BLaER1 treated with 17β-estradiol and CSF1 and Interleukin-3, amounts not matched to agents 10 nM and 100 nM (cell line): ENCODE data around the gene KCNAB1.

Experiments
- H3K27ac ChIP-seq, 11 experiments: shearing (Covaris generic); formaldehyde crosslinking; 2 replicates each; pipeline ENCODE4 v1.8.1; 2022
- H3K27me3 ChIP-seq, 11 experiments: shearing (Covaris generic); formaldehyde crosslinking; 2 replicates each; pipeline ENCODE4 v1.8.1; 2022
- H3K36me3 ChIP-seq, 11 experiments: shearing (Covaris generic); formaldehyde crosslinking; 2 replicates each; pipeline ENCODE4 v1.8.1; 2022
- H3K4me1 ChIP-seq, 10 experiments: shearing (Covaris generic); formaldehyde crosslinking; 2 replicates each; pipeline ENCODE4 v1.8.1; 2022
- H3K4me2 ChIP-seq, 11 experiments: shearing (Covaris generic); formaldehyde crosslinking; 2 replicates each; pipeline ENCODE4 v1.8.1; 2022
- H3K4me3 ChIP-seq, 10 experiments: shearing (Covaris generic); formaldehyde crosslinking; 2 replicates each; pipeline ENCODE4 v1.8.1; 2022
- H3K9ac ChIP-seq, 11 experiments: shearing (Covaris generic); formaldehyde crosslinking; 2 replicates each; pipeline ENCODE4 v1.8.1; 2022
- H3K9me3 ChIP-seq, 11 experiments: shearing (Covaris generic); formaldehyde crosslinking; replicated peaks in 1 of 11; 2 replicates each; pipeline ENCODE4 v1.8.1; 2022
- H4K20me1 ChIP-seq, 11 experiments: shearing (Covaris generic); formaldehyde crosslinking; 2 replicates each; pipeline ENCODE4 v1.8.1; 2022
- Cebpa-rat ChIP-seq, 11 experiments: shearing (Covaris generic); IDR thresholded peaks; 2 replicates each; pipeline ENCODE4 v1.8.1; 2022

KCNAB1 gene

GRCh38 chr3:156404217-156404616 lies 283.8 kb downstream of the KCNAB1 start:
- no peaks in the 10 kb centered on the region for H4K20me1 ChIP-seq
- TF ChIP-seq Cebpa-rat (IDR thresholded peaks at IDR 0.05), result no peak
- H3K36me3 ChIP-seq, result no peaks in the 10 kb centered on the region
- H3K27me3 ChIP-seq, result no peaks in the 10 kb centered on the region
- H3K9me3 ChIP-seq, result no peaks in the 10 kb centered on the region
- no peak overlapping the region for H3K4me3 ChIP-seq
- H3K27ac ChIP-seq, result no peak overlapping the region
- no peak overlapping the region for H3K4me2 ChIP-seq
- no peaks in the 10 kb centered on the region for H3K4me1 ChIP-seq
- no peak overlapping the region for H3K9ac ChIP-seq

DNA sequence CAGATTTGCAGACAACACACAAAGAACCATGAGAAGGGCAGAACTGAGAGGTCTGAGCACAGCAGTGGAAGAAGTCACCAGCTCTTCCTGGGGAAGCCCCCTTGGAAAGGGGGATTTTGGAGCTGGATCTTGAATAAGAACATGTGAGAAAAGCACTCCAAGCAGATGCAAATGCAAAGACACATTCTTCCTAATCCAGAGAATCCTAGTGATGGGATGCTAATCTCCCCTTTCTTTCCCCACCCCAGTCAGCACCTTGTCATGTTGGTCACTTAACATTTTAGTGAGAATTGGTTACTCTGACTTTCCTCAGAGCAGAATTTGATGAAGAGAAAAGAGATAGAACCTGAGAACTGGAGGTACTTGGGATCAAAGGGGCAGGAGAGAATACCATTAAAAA lies 286.0 kb downstream of the KCNAB1 start:
- Histone ChIP-seq H4K20me1 (no peaks in the 10 kb centered on the region), H3K36me3 (no peaks in the 10 kb centered on the region), H3K9ac (no peak overlapping the region), H3K27me3 (no peaks in the 10 kb centered on the region), H3K4me1 (no peaks in the 10 kb centered on the region), H3K27ac (no peak overlapping the region), H3K4me3 (no peak overlapping the region), H3K9me3 (no peaks in the 10 kb centered on the region), H3K4me2 (no peak overlapping the region)
- TF ChIP-seq Cebpa-rat (IDR thresholded peaks at IDR 0.05), result no peak

GRCh38 chr3:156407617-156408225 lies 287.3 kb downstream of the KCNAB1 start:
- no peaks in the 10 kb centered on the region for H3K36me3 ChIP-seq
- no peaks in the 10 kb centered on the region for H3K9me3 ChIP-seq
- H4K20me1 ChIP-seq, result no peaks in the 10 kb centered on the region
- H3K9ac ChIP-seq, result no peak overlapping the region
- no peak overlapping the region for H3K4me3 ChIP-seq
- no peak overlapping the region for H3K4me2 ChIP-seq
- H3K27me3 ChIP-seq, result no peaks in the 10 kb centered on the region
- no peaks in the 10 kb centered on the region for H3K4me1 ChIP-seq
- no peak for TF ChIP-seq Cebpa-rat (IDR thresholded peaks at IDR 0.05)
- H3K27ac ChIP-seq, result no peak overlapping the region

- no peaks in the 10 kb centered on the region for H3K36me3 ChIP-seq
- no peak overlapping the region for H3K27ac ChIP-seq
- no peaks in the 10 kb centered on the region for H4K20me1 ChIP-seq
- H3K9me3 ChIP-seq, result no peaks in the 10 kb centered on the region
- H3K4me1 ChIP-seq, result no peaks in the 10 kb centered on the region
- no peaks in the 10 kb centered on the region for H3K27me3 ChIP-seq
- no peak overlapping the region for H3K4me3 ChIP-seq
- no peak for TF ChIP-seq Cebpa-rat (IDR thresholded peaks at IDR 0.05)
- no peak overlapping the region for H3K4me2 ChIP-seq
- no peak overlapping the region for H3K9ac ChIP-seq
Measured at GRCh38 chr3:156409694-156410093, 289.3 kb downstream of the KCNAB1 start.

GRCh38 chr3:156412600-156412999 lies 292.2 kb downstream of the KCNAB1 start:
- Histone ChIP-seq H3K4me3 (no peak overlapping the region), H4K20me1 (no peaks in the 10 kb centered on the region), H3K27me3 (no peaks in the 10 kb centered on the region), H3K9ac (no peak overlapping the region), H3K4me2 (no peak overlapping the region), H3K4me1 (no peaks in the 10 kb centered on the region), H3K27ac (no peak overlapping the region), H3K36me3 (no peaks in the 10 kb centered on the region), H3K9me3 (no peaks in the 10 kb centered on the region)
- no peak for TF ChIP-seq Cebpa-rat (IDR thresholded peaks at IDR 0.05)

DNA sequence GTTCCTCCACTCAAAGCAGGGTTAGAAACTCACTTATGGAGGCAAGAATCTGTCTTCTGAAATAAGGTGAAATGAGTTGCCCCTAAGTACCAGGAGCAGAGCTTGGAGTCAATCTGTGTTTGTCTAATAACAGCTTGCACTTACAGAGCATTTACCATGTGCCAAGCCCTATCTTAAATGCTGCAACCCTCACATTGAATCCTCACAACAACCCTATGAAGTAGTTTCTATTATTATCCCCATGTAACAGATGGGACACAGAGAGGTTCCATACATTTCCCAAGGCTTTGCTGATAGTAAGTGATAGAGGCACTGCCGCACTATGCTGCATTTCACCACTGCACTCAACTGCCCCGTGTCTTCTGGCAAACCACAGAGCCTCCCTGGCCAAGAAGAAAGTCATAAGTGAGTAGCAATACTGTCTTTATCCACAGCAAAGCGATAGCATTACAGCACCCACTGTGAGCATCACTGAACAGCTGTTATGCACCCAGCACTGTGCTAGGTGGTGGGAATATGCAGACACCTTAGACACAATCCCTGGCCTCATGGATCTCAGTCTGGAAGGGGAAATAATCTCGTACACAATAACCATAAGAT lies 293.0 kb downstream of the KCNAB1 start:
- no peaks in the 10 kb centered on the region for H4K20me1 ChIP-seq
- H3K4me3 ChIP-seq, result no peak overlapping the region
- H3K4me2 ChIP-seq, result no peak overlapping the region
- H3K27me3 ChIP-seq, result no peaks in the 10 kb centered on the region
- H3K9me3 ChIP-seq, result no peaks in the 10 kb centered on the region
- H3K4me1 ChIP-seq, result no peaks in the 10 kb centered on the region
- no peak overlapping the region for H3K27ac ChIP-seq
- no peak for TF ChIP-seq Cebpa-rat (IDR thresholded peaks at IDR 0.05)
- no peaks in the 10 kb centered on the region for H3K36me3 ChIP-seq
- H3K9ac ChIP-seq, result no peak overlapping the region

GRCh38 chr3:156416846-156417558 lies 296.6 kb downstream of the KCNAB1 start:
- no peaks in the 10 kb centered on the region for H4K20me1 ChIP-seq
- H3K36me3 ChIP-seq, result no peaks in the 10 kb centered on the region
- H3K9me3 ChIP-seq, result no peaks in the 10 kb centered on the region
- TF ChIP-seq Cebpa-rat (IDR thresholded peaks at IDR 0.05), result no peak
- H3K4me2 ChIP-seq, result no peak overlapping the region
- H3K9ac ChIP-seq, result no peak overlapping the region
- no peaks in the 10 kb centered on the region for H3K4me1 ChIP-seq
- no peaks in the 10 kb centered on the region for H3K27me3 ChIP-seq
- H3K27ac ChIP-seq, result no peak overlapping the region
- H3K4me3 ChIP-seq, result no peak overlapping the region

- Histone ChIP-seq H3K36me3 (no peaks in the 10 kb centered on the region), H3K9me3 (no peaks in the 10 kb centered on the region), H3K27me3 (no peaks in the 10 kb centered on the region), H3K9ac (no peak overlapping the region), H3K4me1 (no peaks in the 10 kb centered on the region), H4K20me1 (no peaks in the 10 kb centered on the region), H3K4me2 (no peak overlapping the region), H3K4me3 (no peak overlapping the region), H3K27ac (no peak overlapping the region)
- no peak for TF ChIP-seq Cebpa-rat (IDR thresholded peaks at IDR 0.05)
Measured at GRCh38 chr3:156417559-156418132, 297.3 kb downstream of the KCNAB1 start.

- Histone ChIP-seq H3K9ac (no peak overlapping the region), H3K4me1 (no peaks in the 10 kb centered on the region), H4K20me1 (no peaks in the 10 kb centered on the region), H3K4me2 (no peak overlapping the region), H3K36me3 (no peaks in the 10 kb centered on the region), H3K9me3 (no peaks in the 10 kb centered on the region), H3K27me3 (no peaks in the 10 kb centered on the region), H3K4me3 (no peak overlapping the region), H3K27ac (no peak overlapping the region)
- no peak for TF ChIP-seq Cebpa-rat (IDR thresholded peaks at IDR 0.05)
Measured at GRCh38 chr3:156418428-156418827, 298.1 kb downstream of the KCNAB1 start.
